ENCODE results near the gene UVRAG. TPM values are rescaled to one million over a fixed set of nuclear protein-coding genes. Genes with fewer than 3 reads are reported as not detected.

UVRAG gene
- total and polyA plus RNA-seq, 2 of the 13 experiments (the other 11 are each of a cell fraction or from before 2014, with no cell fraction given): 9.7 to 17.3 TPM

GRCh38 chr11:75802913-75803820 is 11.8 kb upstream of the UVRAG start (continued):
- TF ChIP-seq SALL1 (CRISPR knock-in tag; IDR thresholded peaks at IDR 0.05) (peak; percentile 50), ZNF607 (CRISPR knock-in tag; IDR thresholded peaks at IDR 0.05; ENCODE audit: borderline replicate concordance) (peak; percentile 82), RXRA (CRISPR knock-in tag; IDR thresholded peaks at IDR 0.05) (no peak), PHB2 (IDR thresholded peaks at IDR 0.05; ENCODE audit: partially characterized antibody) (no peak), ZNF75D (CRISPR knock-in tag; IDR thresholded peaks at IDR 0.05; ENCODE audit: borderline replicate concordance) (no peak), ZNF121 (CRISPR knock-in tag; IDR thresholded peaks at IDR 0.05) (no peak), SNRNP70 (IDR thresholded peaks at IDR 0.05; ENCODE audit: low read depth, low read length) (no peak), SKI (IDR thresholded peaks at IDR 0.05; ENCODE audit: partially characterized antibody) (no peak), TARDBP (CRISPR knock-in tag; IDR thresholded peaks at IDR 0.05) (no peak), MYPOP (CRISPR knock-in tag; IDR thresholded peaks at IDR 0.05) (no peak), SMC3 (IDR thresholded peaks at IDR 0.05; ENCODE audit: low read length) (peak; percentile 98), ZSCAN20 (CRISPR knock-in tag; IDR thresholded peaks at IDR 0.05; ENCODE audit: borderline replicate concordance) (no peak), MED13 (CRISPR knock-in tag; IDR thresholded peaks at IDR 0.05) (no peak), SNAPC4 (CRISPR knock-in tag; IDR thresholded peaks at IDR 0.05) (no peak), REPIN1 (CRISPR knock-in tag; IDR thresholded peaks at IDR 0.05; ENCODE audit: borderline replicate concordance, low read depth) (0 out of 2 replicates have a peak, but pooled peaks have one; percentile 32), FLYWCH1 (CRISPR knock-in tag; IDR thresholded peaks at IDR 0.05) (no peak), IRF2 (CRISPR knock-in tag; IDR thresholded peaks at IDR 0.05) (0 out of 2 replicates have a peak, but pooled peaks have one; percentile 54), MIXL1 (CRISPR knock-in tag; IDR thresholded peaks at IDR 0.05) (peak; percentile 59; the same call in 1 of the 2 replicates), ZNF839 (CRISPR knock-in tag; IDR thresholded peaks at IDR 0.05; ENCODE audit: borderline replicate concordance) (no peak), GATAD1 (CRISPR knock-in tag; IDR thresholded peaks at IDR 0.05) (no peak), DZIP1 (CRISPR knock-in tag; IDR thresholded peaks at IDR 0.05) (no peak), RFXAP (CRISPR knock-in tag; IDR thresholded peaks at IDR 0.05; ENCODE audit: borderline replicate concordance) (0 out of 2 replicates have a peak, but pooled peaks have one; percentile 53)

Measured in HepG2 (cell line).